K562 (cell line): ENCODE measurements around the gene SPOCD1. TPM values are rescaled to one million over a fixed set of nuclear protein-coding genes. Genes with fewer than 3 reads are reported as not detected.

Source experiments
- CHD2 ChIP-seq: IDR thresholded peaks from 2 replicates; pipeline ENCODE4 v1.6.1; 2011; ENCODE audit warnings: low read depth, low read length
- CREBBP ChIP-seq: IDR thresholded peaks from one replicate; pipeline ENCODE4 v1.6.1; 2012; ENCODE audit warnings: low read depth, mild to moderate bottlenecking, control low read depth, inconsistent platforms, low read length
- ETS2 ChIP-seq: IDR thresholded peaks from 2 replicates; pipeline ENCODE4 v1.6.1; 2016; ENCODE audit warnings: borderline replicate concordance, missing genetic modification characterization, mild to moderate bottlenecking, moderate library complexity, missing compliant biosample characterization; ENCODE audit not compliant: poor library complexity, severe bottlenecking
- JUNB ChIP-seq: fragments of 450-650 bp; formaldehyde crosslinking; conservative IDR thresholded peaks from 2 replicates; pipeline ENCODE4 v1.4.0; 2020; ENCODE audit warnings: mild to moderate bottlenecking
- LARP7 ChIP-seq: fragments of 450-650 bp; IDR thresholded peaks from 2 replicates; pipeline ENCODE4 v1.6.1; 2016
- MAZ ChIP-seq, 2 experiments: fragments of 450-650 bp in 1 of 2; sonication (generic) in 1 of 2; formaldehyde crosslinking; IDR thresholded peaks in 1 of 2; conservative IDR thresholded peaks in 1 of 2; 2 replicates each; pipeline versions ENCODE4 v1.4.0 to v1.5.0; 2020; ENCODE audit warnings: mild to moderate bottlenecking in 1 of 2, missing genetic modification reagents in 1 of 2
- MEIS2 ChIP-seq: fragments of 450-650 bp; IDR thresholded peaks from 2 replicates; pipeline ENCODE4 v1.6.1; 2014; ENCODE audit warnings: mild to moderate bottlenecking; ENCODE audit not compliant: partially characterized antibody
- RBM17 ChIP-seq: fragments of 200-400 bp; formaldehyde crosslinking; IDR thresholded peaks from 2 replicates; pipeline ENCODE4 v1.6.1; 2017; ENCODE audit warnings: low read depth, mild to moderate bottlenecking, low read length, borderline replicate concordance
- TAL1 ChIP-seq: fragments of 450-650 bp; IDR thresholded peaks from 2 replicates; pipeline ENCODE4 v1.6.1; 2016; ENCODE audit warnings: mild to moderate bottlenecking
- ZC3H8 ChIP-seq: fragments of 450-650 bp; IDR thresholded peaks from 2 replicates; pipeline ENCODE4 v1.6.1; 2017
- ZNF3 ChIP-seq: fragments of 250-450 bp; sonication (Bioruptor Pico); IDR thresholded peaks from 2 replicates; pipeline ENCODE4 v1.5.0; 2021; ENCODE audit warnings: mild to moderate bottlenecking, moderate library complexity
- ZNF76 ChIP-seq: fragments of 250-450 bp; sonication (Bioruptor Pico); IDR thresholded peaks from 2 replicates; pipeline ENCODE4 v1.4.0; 2020; ENCODE audit warnings: mild to moderate bottlenecking, moderate library complexity, borderline replicate concordance
- polyA plus RNA-seq, 8 experiments: library from polyadenylated mRNA; depleted of rRNA in 4 of 8; stranded (reverse) in 5 of 8; unstranded in 3 of 8; fragments of >200 nt; fragmentation: Nextera tagmentation in 2 of 8; fragmentation: Illumina TruSeq in 1 of 8; extraction: Ambion mirVana in 2 of 8; extraction: Trizol in 1 of 8; gene quantifications; 2 replicates each; pipeline versions ENCODE4 v1.2.1 to v1.2.3, GENCODE V29; 2011 to 2014; ENCODE audit warnings: inconsistent platforms in 1 of 8, missing spikeins in 1 of 8
- total RNA-seq, 7 experiments: library from RNA; depleted of rRNA in 6 of 7; stranded (reverse); fragments of >200 nt in 6 of 7; fragmentation: Illumina TruSeq in 2 of 7; extraction: Trizol in 2 of 7; gene quantifications; 2 replicates each; pipeline versions ENCODE4 v1.2.1 to v1.2.3, GENCODE V29; 2011 to 2021; ENCODE audit warnings: low replicate concordance in 1 of 7
- TF ChIP-seq, protein P1 (sequence below): fragments of 250-450 bp; sonication (Bioruptor Pico); IDR thresholded peaks from 2 replicates; pipeline ENCODE4 v1.9.0; 2021; ENCODE audit warnings: mild to moderate bottlenecking, inconsistent platforms
- TF ChIP-seq, protein P2 (sequence below), 2 experiments: fragments of 450-650 bp; formaldehyde crosslinking in 1 of 2; IDR thresholded peaks; 2 replicates each; pipeline versions ENCODE4 v1.4.0 to v1.6.1; 2014 to 2020; ENCODE audit warnings: mild to moderate bottlenecking in 2 of 2, borderline replicate concordance in 1 of 2, low read depth in 1 of 2
- TF ChIP-seq, protein P3 (sequence below): fragments of 250-450 bp; sonication (Bioruptor Pico); IDR thresholded peaks from 2 replicates; pipeline ENCODE4 v1.8.0; 2022; ENCODE audit warnings: inconsistent platforms

The SPOCD1 gene
- total and polyA plus RNA-seq, 9 of the 15 experiments (the other 6 are each of a cell fraction or from before 2014, with no cell fraction given) = 0.03 to 0.71 (median 0.26) TPM; not detected in 1

DNA sequence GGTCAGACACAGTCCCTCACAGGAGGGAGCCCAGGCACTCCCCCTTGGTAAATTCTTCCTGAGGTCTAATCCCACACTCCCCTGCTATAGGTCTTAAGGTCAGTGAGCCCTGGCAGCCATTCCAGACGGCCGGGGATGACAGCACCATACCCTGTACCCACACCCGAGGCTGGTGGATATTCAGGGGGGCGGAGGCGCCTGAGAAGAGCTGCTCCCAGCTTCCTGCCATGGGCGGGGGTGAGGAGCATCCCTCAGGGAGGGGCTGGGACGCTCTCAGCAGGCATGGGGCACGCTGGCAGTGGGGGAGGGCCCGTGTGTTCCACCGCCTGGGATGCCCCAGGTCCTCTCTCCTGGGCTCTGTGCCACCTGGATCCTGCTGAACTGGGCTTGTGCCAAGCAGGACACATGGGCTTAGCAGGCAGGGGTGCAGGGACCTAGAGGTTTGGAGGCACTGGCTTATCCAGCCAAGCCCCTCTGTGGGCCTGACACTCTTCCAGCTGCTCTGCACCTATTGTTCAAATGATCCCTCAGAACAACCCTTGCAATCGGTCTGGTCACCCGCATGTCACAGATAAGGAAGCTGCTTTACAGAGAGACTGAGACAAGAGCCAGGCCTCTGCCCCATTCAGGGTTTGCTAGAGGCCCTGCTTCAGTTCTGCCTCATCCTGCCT is 46.0 kb downstream of the SPOCD1 start (continued):
- TF ChIP-seq MAZ (CRISPR knock-in tag; conservative IDR thresholded peaks at IDR 0.05 in 1 of 2, IDR thresholded peaks at IDR 0.05 in 1 of 2) (0 out of 4 replicates have a peak, but pooled peaks of 1 of the 2 experiments have one; percentile 13), CREBBP (no peak), RBM17 (no peak), JUNB (CRISPR knock-in tag) (0 out of 2 replicates have a peak, but pooled peaks have one; percentile 0), LARP7 (no peak), ETS2 (no peak), CHD2 (no peak), TAL1 (0 out of 2 replicates have a peak, but pooled peaks have one; percentile 7), ZNF3 (CRISPR knock-in tag) (no peak), ZNF76 (no peak), MEIS2 (peak; percentile 15), ZC3H8 (no peak)
- TF ChIP-seq, protein P1, sequence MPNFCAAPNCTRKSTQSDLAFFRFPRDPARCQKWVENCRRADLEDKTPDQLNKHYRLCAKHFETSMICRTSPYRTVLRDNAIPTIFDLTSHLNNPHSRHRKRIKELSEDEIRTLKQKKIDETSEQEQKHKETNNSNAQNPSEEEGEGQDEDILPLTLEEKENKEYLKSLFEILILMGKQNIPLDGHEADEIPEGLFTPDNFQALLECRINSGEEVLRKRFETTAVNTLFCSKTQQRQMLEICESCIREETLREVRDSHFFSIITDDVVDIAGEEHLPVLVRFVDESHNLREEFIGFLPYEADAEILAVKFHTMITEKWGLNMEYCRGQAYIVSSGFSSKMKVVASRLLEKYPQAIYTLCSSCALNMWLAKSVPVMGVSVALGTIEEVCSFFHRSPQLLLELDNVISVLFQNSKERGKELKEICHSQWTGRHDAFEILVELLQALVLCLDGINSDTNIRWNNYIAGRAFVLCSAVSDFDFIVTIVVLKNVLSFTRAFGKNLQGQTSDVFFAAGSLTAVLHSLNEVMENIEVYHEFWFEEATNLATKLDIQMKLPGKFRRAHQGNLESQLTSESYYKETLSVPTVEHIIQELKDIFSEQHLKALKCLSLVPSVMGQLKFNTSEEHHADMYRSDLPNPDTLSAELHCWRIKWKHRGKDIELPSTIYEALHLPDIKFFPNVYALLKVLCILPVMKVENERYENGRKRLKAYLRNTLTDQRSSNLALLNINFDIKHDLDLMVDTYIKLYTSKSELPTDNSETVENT (CRISPR knock-in tag) = no peak
- TF ChIP-seq, protein P2, sequence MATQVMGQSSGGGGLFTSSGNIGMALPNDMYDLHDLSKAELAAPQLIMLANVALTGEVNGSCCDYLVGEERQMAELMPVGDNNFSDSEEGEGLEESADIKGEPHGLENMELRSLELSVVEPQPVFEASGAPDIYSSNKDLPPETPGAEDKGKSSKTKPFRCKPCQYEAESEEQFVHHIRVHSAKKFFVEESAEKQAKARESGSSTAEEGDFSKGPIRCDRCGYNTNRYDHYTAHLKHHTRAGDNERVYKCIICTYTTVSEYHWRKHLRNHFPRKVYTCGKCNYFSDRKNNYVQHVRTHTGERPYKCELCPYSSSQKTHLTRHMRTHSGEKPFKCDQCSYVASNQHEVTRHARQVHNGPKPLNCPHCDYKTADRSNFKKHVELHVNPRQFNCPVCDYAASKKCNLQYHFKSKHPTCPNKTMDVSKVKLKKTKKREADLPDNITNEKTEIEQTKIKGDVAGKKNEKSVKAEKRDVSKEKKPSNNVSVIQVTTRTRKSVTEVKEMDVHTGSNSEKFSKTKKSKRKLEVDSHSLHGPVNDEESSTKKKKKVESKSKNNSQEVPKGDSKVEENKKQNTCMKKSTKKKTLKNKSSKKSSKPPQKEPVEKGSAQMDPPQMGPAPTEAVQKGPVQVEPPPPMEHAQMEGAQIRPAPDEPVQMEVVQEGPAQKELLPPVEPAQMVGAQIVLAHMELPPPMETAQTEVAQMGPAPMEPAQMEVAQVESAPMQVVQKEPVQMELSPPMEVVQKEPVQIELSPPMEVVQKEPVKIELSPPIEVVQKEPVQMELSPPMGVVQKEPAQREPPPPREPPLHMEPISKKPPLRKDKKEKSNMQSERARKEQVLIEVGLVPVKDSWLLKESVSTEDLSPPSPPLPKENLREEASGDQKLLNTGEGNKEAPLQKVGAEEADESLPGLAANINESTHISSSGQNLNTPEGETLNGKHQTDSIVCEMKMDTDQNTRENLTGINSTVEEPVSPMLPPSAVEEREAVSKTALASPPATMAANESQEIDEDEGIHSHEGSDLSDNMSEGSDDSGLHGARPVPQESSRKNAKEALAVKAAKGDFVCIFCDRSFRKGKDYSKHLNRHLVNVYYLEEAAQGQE (IDR thresholded peaks at IDR 0.05; ENCODE audit: borderline replicate concordance) = no peak
- TF ChIP-seq, protein P2 (CRISPR knock-in tag; IDR thresholded peaks at IDR 0.05; ENCODE audit: low read depth) = no peak
- TF ChIP-seq, protein P3, sequence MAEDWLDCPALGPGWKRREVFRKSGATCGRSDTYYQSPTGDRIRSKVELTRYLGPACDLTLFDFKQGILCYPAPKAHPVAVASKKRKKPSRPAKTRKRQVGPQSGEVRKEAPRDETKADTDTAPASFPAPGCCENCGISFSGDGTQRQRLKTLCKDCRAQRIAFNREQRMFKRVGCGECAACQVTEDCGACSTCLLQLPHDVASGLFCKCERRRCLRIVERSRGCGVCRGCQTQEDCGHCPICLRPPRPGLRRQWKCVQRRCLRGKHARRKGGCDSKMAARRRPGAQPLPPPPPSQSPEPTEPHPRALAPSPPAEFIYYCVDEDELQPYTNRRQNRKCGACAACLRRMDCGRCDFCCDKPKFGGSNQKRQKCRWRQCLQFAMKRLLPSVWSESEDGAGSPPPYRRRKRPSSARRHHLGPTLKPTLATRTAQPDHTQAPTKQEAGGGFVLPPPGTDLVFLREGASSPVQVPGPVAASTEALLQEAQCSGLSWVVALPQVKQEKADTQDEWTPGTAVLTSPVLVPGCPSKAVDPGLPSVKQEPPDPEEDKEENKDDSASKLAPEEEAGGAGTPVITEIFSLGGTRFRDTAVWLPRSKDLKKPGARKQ (CRISPR knock-in tag) = no peak
